MCF 10A (cell line): ENCODE measurements around the gene KCNN2. TPM values are rescaled to one million over a fixed set of nuclear protein-coding genes. Genes with fewer than 3 reads are reported as not detected.

Source experiments
- BruUV-seq: library from RNA; stranded (reverse); fragments of 400-500 nt; replicated peaks from 2 replicates; lab custom pipeline; 2021; lab: Mats Ljungman, UMichigan
- CTCF ChIA-PET: fragments of 300-600 bp; sonication (Branson Sonifier 250); formaldehyde crosslinking; extraction: SDS; loops from one replicate; lab custom pipeline; 2021; ENCODE audit warnings: antibody characterized with exemption, inconsistent platforms; lab: Yijun Ruan, JAX
- POLR2A ChIA-PET: fragments of 300-600, 350-650 bp; sonication (Branson Sonifier 250); formaldehyde crosslinking; extraction: SDS; loops from one replicate; lab custom pipeline; 2020; ENCODE audit warnings: antibody characterized with exemption, inconsistent platforms; lab: Yijun Ruan, JAX
- DNase-seq: peaks from one replicate; pipeline ENCODE4 v3.0.0-alpha.2; 2018; ENCODE audit not compliant: unreplicated experiment
- H3K27ac Mint-ChIP-seq: one replicate; pipeline ENCODE4 v1.8.0; 2022; ENCODE audit warnings: mild to moderate bottlenecking, low read depth, mixed read lengths; ENCODE audit not compliant: unreplicated experiment
- H3K27me3 Mint-ChIP-seq: one replicate; pipeline ENCODE4 v1.8.0; 2022; ENCODE audit warnings: mixed read lengths; ENCODE audit not compliant: insufficient read depth, unreplicated experiment
- H3K36me3 Mint-ChIP-seq: one replicate; pipeline ENCODE4 v1.8.0; 2022; ENCODE audit warnings: mild to moderate bottlenecking, moderate library complexity, mixed read lengths; ENCODE audit not compliant: insufficient read depth, unreplicated experiment
- H3K4me1 Mint-ChIP-seq: one replicate; pipeline ENCODE4 v1.8.0; 2022; ENCODE audit warnings: mixed read lengths; ENCODE audit not compliant: insufficient read depth, unreplicated experiment
- H3K4me3 Mint-ChIP-seq: one replicate; pipeline ENCODE4 v1.8.0; 2022; ENCODE audit warnings: mild to moderate bottlenecking, moderate library complexity, mixed read lengths; ENCODE audit not compliant: unreplicated experiment
- H3K9me3 Mint-ChIP-seq: one replicate; pipeline ENCODE4 v1.8.0; 2022; ENCODE audit warnings: mixed read lengths; ENCODE audit not compliant: unreplicated experiment
- CTCF ChIP-seq: fragments of 200-600 bp; IDR thresholded peaks from one replicate; pipeline ENCODE4 v1.8.0; 2022; ENCODE audit warnings: antibody characterized with exemption, mild to moderate bottlenecking; ENCODE audit not compliant: unreplicated experiment
- intact Hi-C: fragments of 100-400 bp; cut with micrococcal nuclease; formaldehyde crosslinking; loops from 2 replicates; pipeline ENCODE4 v1.14.1; 2022
- total RNA-seq: library from RNA; stranded (reverse); gene quantifications from 2 replicates; pipeline ENCODE4 v1.2.3, GENCODE V29; 2022

The KCNN2 gene
- total RNA-seq, 1 experiment from 2014 or later = not detected

DNA sequence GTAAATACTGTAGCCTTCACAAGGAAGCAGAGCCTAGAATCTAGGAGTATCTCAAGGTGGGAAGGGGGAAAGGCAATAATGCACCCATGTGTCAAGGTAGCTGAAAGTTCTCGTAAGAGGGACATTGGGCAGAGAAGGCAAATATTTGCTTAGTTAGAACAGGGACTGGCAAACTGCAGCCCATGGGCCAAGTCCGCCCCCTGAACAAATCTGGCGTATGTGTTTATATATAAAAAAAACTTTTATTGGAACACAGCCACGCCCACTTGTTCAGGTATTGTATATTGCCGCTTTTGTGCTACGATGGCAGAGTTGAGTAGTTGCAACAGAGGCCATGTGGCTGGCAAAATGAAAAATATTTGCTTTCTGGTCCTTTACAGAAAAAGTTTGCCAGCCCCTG is 16.1 kb downstream of the KCNN2 start:
- POLR2A ChIA-PET = no interaction called here
- Mint-ChIP-seq H3K27me3 (peaks cover 25% of the 10 kb centered on the region), H3K27ac (no peak overlapping the region), H3K4me1 (no peaks in the 10 kb centered on the region), H3K9me3 (no peaks in the 10 kb centered on the region), H3K4me3 (no peak overlapping the region), H3K36me3 (no peaks in the 10 kb centered on the region)
- no peak for DNase-seq
- BruUV-seq = no TSS peak
- CTCF ChIA-PET = interaction anchor here (0.6 kb wide), 1 partner anchor 36 kb away, joined by 3 read pairs; no protein-coding TSS in a partner anchor
- intact Hi-C loops = no loop called here
- TF ChIP-seq CTCF = no peak

DNA sequence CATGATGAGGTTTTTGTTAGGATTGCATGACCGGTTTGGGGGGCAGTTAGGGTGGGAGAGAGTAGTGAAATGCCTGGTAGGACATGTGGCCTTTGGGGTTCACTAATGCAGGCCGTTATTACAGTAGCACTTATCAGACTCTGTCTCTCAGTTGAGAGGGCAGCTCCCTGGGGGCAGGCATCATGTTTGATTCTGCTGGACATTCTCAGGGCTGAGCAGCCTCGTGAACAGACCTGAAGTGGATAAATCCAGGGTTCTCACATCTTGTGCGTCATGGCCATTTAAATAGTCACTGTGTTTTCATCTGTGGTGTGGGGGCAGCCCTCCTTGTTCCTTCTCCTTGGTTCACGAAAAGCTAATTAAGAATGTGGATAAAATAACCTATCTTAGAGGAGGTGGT is 18.9 kb downstream of the KCNN2 start:
- TF ChIP-seq CTCF = no peak
- Mint-ChIP-seq H3K36me3 (no peaks in the 10 kb centered on the region), H3K4me1 (no peaks in the 10 kb centered on the region), H3K9me3 (no peaks in the 10 kb centered on the region), H3K27me3 (peaks cover 39% of the 10 kb centered on the region), H3K27ac (no peak overlapping the region), H3K4me3 (no peak overlapping the region)
- ChIA-PET POLR2A (no interaction called here), CTCF (interaction anchor here (0.7 kb wide), 1 partner anchor 770 kb away, joined by 3 read pairs; no protein-coding TSS in a partner anchor)
- no TSS peak for BruUV-seq
- no peak for DNase-seq
- intact Hi-C loops = no loop called here

DNA sequence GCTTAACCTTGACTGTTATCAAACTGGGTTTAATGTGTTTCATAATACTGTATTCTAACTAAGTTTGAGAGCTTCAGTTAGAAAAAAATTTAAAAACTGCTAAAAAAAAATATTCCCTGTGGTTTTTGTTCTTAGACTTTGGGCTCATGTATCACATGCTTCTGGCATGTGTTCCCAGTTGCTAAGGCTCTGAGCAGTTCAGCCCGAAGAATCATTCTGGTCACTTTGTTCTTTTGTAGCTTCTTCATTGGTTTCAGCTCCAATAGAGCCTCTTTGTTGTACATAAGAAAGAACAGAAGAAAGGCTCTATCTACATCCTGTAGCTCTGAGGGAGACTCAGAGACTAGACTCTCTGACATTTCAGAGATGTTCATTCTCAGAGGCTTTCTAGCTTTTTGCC is 25.6 kb downstream of the KCNN2 start:
- CTCF ChIA-PET = interaction anchor here (1.4 kb wide), 1 partner anchor 63 kb away, joined by 4 read pairs; no protein-coding TSS in a partner anchor
- Mint-ChIP-seq H3K4me3 (no peak overlapping the region), H3K36me3 (no peaks in the 10 kb centered on the region), H3K9me3 (no peaks in the 10 kb centered on the region), H3K4me1 (no peaks in the 10 kb centered on the region), H3K27ac (no peak overlapping the region), H3K27me3 (peaks cover 51% of the 10 kb centered on the region)
- no TSS peak for BruUV-seq
- intact Hi-C loops = no loop called here
- no peak for DNase-seq
- POLR2A ChIA-PET = no interaction called here
- no peak for TF ChIP-seq CTCF

DNA sequence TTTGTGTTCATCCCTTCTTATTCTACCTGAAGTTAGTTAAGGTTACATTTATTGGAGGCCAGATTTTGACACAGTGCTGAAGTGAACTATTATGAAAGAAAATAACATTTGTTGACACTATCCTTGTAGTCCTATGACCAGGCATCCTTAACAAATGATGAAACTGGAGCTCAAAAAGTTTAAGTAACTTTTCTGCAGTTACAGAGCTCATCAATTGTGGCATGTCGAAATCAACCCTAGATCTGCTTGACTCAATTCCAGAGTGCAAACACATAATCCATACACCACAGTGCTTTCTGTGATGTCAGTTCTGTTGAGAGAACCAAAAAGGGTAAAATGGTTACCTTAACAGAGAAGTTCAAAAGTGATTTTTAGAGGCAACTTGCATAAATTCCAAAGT is 28.6 kb downstream of the KCNN2 start:
- no peak for TF ChIP-seq CTCF
- DNase-seq = no peak
- H3K4me1 Mint-ChIP-seq = no peaks in the 10 kb centered on the region
- ChIA-PET CTCF (no interaction called here), POLR2A (no interaction called here)
- H3K9me3 Mint-ChIP-seq = no peaks in the 10 kb centered on the region
- H3K27ac Mint-ChIP-seq = no peak overlapping the region
- H3K27me3 Mint-ChIP-seq = peaks cover 64% of the 10 kb centered on the region
- BruUV-seq = no TSS peak
- no peaks in the 10 kb centered on the region for H3K36me3 Mint-ChIP-seq
- no peak overlapping the region for H3K4me3 Mint-ChIP-seq
- intact Hi-C loops = no loop called here
